ENCODE results near the gene SLC1A7. TPM values are rescaled to one million over a fixed set of nuclear protein-coding genes. Genes with fewer than 3 reads are reported as not detected.

SLC1A7 gene
- total and polyA plus RNA-seq, 7 donors, result 0.04 to 6.2 (median 0.36) TPM

GRCh38 chr1:53108646-53109580 is 33.5 kb downstream of the SLC1A7 start:
- ATAC-seq (peak in 1 of 4 donors; percentile 19), DNase-seq (no peak)
- peaks cover 0 to 1% (median 0%) of the 10 kb centered on the region in 3 donors for H3K27me3 ChIP-seq (ENCODE audit: insufficient read depth in 3 of 3, low read length in 2 of 3)
- no peaks in the 10 kb centered on the region for H3K9me3 ChIP-seq
- peaks cover 8% of the 10 kb centered on the region for H3K4me1 ChIP-seq
- 34 to 41% (median 38%) methylated on average over 14 of the region's 14 CpGs for WGBS, 3 donors
- TF ChIP-seq CTCF (IDR thresholded peaks at IDR 0.05), result no peak
- no peak overlapping the region for H3K4me3 ChIP-seq
- intact Hi-C loops (cut with DNase I), result no loop called here
- H3K27ac ChIP-seq, result no peak overlapping the region
- H3K36me3 ChIP-seq (ENCODE audit: insufficient read depth in 1 of 2, low read depth in 1 of 2), result no peaks in the 10 kb centered on the region

GRCh38 chr1:53107570-53108322 is 34.7 kb downstream of the SLC1A7 start:
- TF ChIP-seq CTCF (IDR thresholded peaks at IDR 0.05), result no peak
- Histone ChIP-seq H3K4me1 (peaks cover 8% of the 10 kb centered on the region), H3K27me3 (ENCODE audit: insufficient read depth in 3 of 3, low read length in 2 of 3) (peaks cover 0 to 4% (median 0%) of the 10 kb centered on the region in 3 donors), H3K27ac (no peak overlapping the region), H3K4me3 (no peak overlapping the region), H3K36me3 (ENCODE audit: insufficient read depth in 1 of 2, low read depth in 1 of 2) (no peaks in the 10 kb centered on the region), H3K9me3 (no peaks in the 10 kb centered on the region)
- intact Hi-C loops (cut with DNase I), result no loop called here
- no peak for ATAC-seq
- 83 to 86% (median 85%) methylated on average over 15 of the region's 15 CpGs for WGBS, 3 donors
- no peak for DNase-seq

- Histone ChIP-seq H3K36me3 (ENCODE audit: insufficient read depth in 1 of 2, low read depth in 1 of 2) (no peaks in the 10 kb centered on the region), H3K4me1 (peaks cover 8% of the 10 kb centered on the region), H3K4me3 (no peak overlapping the region), H3K27ac (no peak overlapping the region), H3K9me3 (no peaks in the 10 kb centered on the region), H3K27me3 (ENCODE audit: insufficient read depth in 3 of 3, low read length in 2 of 3) (peaks cover 0 to 4% (median 0%) of the 10 kb centered on the region in 3 donors)
- ATAC-seq (no peak), DNase-seq (no peak)
- TF ChIP-seq CTCF (IDR thresholded peaks at IDR 0.05), result no peak
- 91 to 94% (median 93%) methylated on average over 7 of the region's 7 CpGs for WGBS, 3 donors
- intact Hi-C loops (cut with DNase I), result no loop called here
Measured at GRCh38 chr1:53107090-53107489, 35.3 kb downstream of the SLC1A7 start.

- Histone ChIP-seq H3K4me3 (no peak overlapping the region), H3K27ac (no peak overlapping the region), H3K4me1 (peaks cover 4% of the 10 kb centered on the region), H3K9me3 (no peaks in the 10 kb centered on the region), H3K36me3 (ENCODE audit: insufficient read depth in 1 of 2, low read depth in 1 of 2) (no peaks in the 10 kb centered on the region), H3K27me3 (ENCODE audit: insufficient read depth in 3 of 3, low read length in 2 of 3) (peaks cover 0 to 4% (median 0%) of the 10 kb centered on the region in 3 donors)
- no peak for ATAC-seq
- intact Hi-C loops (cut with DNase I), result no loop called here
- 64 to 69% (median 68%) methylated on average over 8 of the region's 8 CpGs for WGBS, 3 donors
- DNase-seq, result no peak
- TF ChIP-seq CTCF (IDR thresholded peaks at IDR 0.05), result no peak
Measured at GRCh38 chr1:53104289-53104913, 38.0 kb downstream of the SLC1A7 start.

All from psoas muscle (tissue), 8 donors.